Measurements from ENCODE around the gene KLHDC10.

- TF ChIP-seq EZH2phosphoT487 (IDR thresholded peaks at IDR 0.05; ENCODE audit: insufficient read depth, low read depth) (no peak), EZH2 (IDR thresholded peaks at IDR 0.05; ENCODE audit: insufficient read depth, poor library complexity, severe bottlenecking) (no peak)
Observed at GRCh38 chr7:130048906-130049305, 21.4 kb upstream of the KLHDC10 start.
